ENCODE results near the gene MSL3.

Gene MSL3

GRCh38 chrX:11759461-11760311, 1.6 kb downstream of the MSL3 start:
- no peak for TF ChIP-seq CTCF (conservative IDR thresholded peaks at IDR 0.05)
- H3K27ac ChIP-seq: peak overlapping the region; percentile 76

GRCh38 chrX:11760958-11761357, 2.9 kb downstream of the MSL3 start:
- no peak for TF ChIP-seq CTCF (conservative IDR thresholded peaks at IDR 0.05)
- no peak overlapping the region for H3K27ac ChIP-seq

- no peak overlapping the region for H3K27ac ChIP-seq
- no peak for TF ChIP-seq CTCF (conservative IDR thresholded peaks at IDR 0.05)
Measured at GRCh38 chrX:11764602-11765067, 6.6 kb downstream of the MSL3 start.

- no peak overlapping the region for H3K27ac ChIP-seq
- no peak for TF ChIP-seq CTCF (conservative IDR thresholded peaks at IDR 0.05)
Measured at GRCh38 chrX:11765449-11765848, 7.4 kb downstream of the MSL3 start.

- no peak for TF ChIP-seq CTCF (conservative IDR thresholded peaks at IDR 0.05)
Measured at GRCh38 chrX:11766487-11766886, 8.4 kb downstream of the MSL3 start.

GRCh38 chrX:11768039-11768438, 10.0 kb downstream of the MSL3 start:
- TF ChIP-seq CTCF (conservative IDR thresholded peaks at IDR 0.05): no peak
- H3K27ac ChIP-seq: no peak overlapping the region

More at GRCh38 chrX:11766487-11766886, 8.4 kb downstream of the MSL3 start:
- no peak overlapping the region for H3K27ac ChIP-seq

GRCh38 chrX:11770320-11770719, 12.3 kb downstream of the MSL3 start:
- H3K27ac ChIP-seq: no peak overlapping the region
- TF ChIP-seq CTCF (conservative IDR thresholded peaks at IDR 0.05): peak; percentile 86
